ENCODE results near the gene TSC1. TPM values are rescaled to one million over a fixed set of nuclear protein-coding genes. Genes with fewer than 3 reads are reported as not detected.

The TSC1 gene
- polyA plus RNA-seq, 2 of the 4 experiments (the other 2 are of a cell fraction), result 15.2 to 37.9 TPM

- TF ChIP-seq EHMT2 (IDR thresholded peaks at IDR 0.05; ENCODE audit: low read depth), result no peak
Measured at GRCh38 chr9:132881826-132882225, 62.6 kb downstream of the TSC1 start (continued).

DNA sequence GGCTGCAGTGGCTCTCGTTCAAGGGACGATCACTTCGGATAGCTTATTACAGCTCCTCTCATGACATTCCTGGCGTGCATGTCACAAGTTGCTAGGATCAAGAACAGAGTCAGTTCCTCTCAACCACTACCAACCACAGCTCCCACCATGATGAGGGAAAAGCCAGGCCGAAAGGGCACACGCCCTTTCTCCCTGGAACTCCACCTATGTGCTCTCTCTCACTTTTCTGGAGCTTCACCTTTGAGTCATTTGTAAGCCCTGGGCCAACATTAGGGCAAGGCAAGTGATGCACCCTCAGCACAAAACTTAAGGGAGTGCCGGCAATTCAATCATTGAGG lies 64.1 kb downstream of the TSC1 start:
- no peak for DNase-seq (ENCODE audit: low read depth in 1 of 2, low spot score in 1 of 2)
- TF ChIP-seq PBX3 (IDR thresholded peaks at IDR 0.05), result no peak
- TF ChIP-seq ZC3H11A (IDR thresholded peaks at IDR 0.05), result no peak
- no peak for TF ChIP-seq CBX8 (IDR thresholded peaks at IDR 0.05)
- TF ChIP-seq MYC (IDR thresholded peaks at IDR 0.05; ENCODE audit: borderline replicate concordance, low read length), result no peak
- TF ChIP-seq RARB (CRISPR knock-in tag; IDR thresholded peaks at IDR 0.05), result no peak
- TF ChIP-seq CHD4 (IDR thresholded peaks at IDR 0.05; ENCODE audit: borderline replicate concordance), result no peak
- TF ChIP-seq NPAS2 (CRISPR knock-in tag; IDR thresholded peaks at IDR 0.05; ENCODE audit: borderline replicate concordance), result no peak
- TF ChIP-seq HDAC2 (IDR thresholded peaks at IDR 0.05), result no peak
- no peak for TF ChIP-seq RAD21 (conservative IDR thresholded peaks at IDR 0.05 in 1 of 2, IDR thresholded peaks at IDR 0.05 in 1 of 2)
- TF ChIP-seq ZSCAN20 (CRISPR knock-in tag; IDR thresholded peaks at IDR 0.05), result no peak
- no peak for TF ChIP-seq MAFK (IDR thresholded peaks at IDR 0.05; ENCODE audit: partially characterized antibody)
- TF ChIP-seq RFX5 (IDR thresholded peaks at IDR 0.05), result no peak
- TF ChIP-seq SMC3 (IDR thresholded peaks at IDR 0.05), result no peak
- no peak for ATAC-seq
- no peak overlapping the region for H3K4me3 ChIP-seq
- peaks cover 8% of the 10 kb centered on the region; the same call in 1 of the 3 replicates for H3K4me1 ChIP-seq
- CTCF ChIA-PET, result interaction anchor here (2.7 kb wide), 1 partner anchor 22 kb away, joined by 18 read pairs; no protein-coding TSS in a partner anchor
- FAIRE-seq, result no peak
- WGBS (ENCODE audit: missing lambda C conversion rate), result 87% methylated on average over 7 of the region's 7 CpGs
- POLR2A ChIA-PET, result no interaction called here
- no peak overlapping the region for H3K27ac ChIP-seq
- no peak overlapping the region for H3K4me2 ChIP-seq
- H3K9me3 ChIP-seq, result no peaks in the 10 kb centered on the region

DNA sequence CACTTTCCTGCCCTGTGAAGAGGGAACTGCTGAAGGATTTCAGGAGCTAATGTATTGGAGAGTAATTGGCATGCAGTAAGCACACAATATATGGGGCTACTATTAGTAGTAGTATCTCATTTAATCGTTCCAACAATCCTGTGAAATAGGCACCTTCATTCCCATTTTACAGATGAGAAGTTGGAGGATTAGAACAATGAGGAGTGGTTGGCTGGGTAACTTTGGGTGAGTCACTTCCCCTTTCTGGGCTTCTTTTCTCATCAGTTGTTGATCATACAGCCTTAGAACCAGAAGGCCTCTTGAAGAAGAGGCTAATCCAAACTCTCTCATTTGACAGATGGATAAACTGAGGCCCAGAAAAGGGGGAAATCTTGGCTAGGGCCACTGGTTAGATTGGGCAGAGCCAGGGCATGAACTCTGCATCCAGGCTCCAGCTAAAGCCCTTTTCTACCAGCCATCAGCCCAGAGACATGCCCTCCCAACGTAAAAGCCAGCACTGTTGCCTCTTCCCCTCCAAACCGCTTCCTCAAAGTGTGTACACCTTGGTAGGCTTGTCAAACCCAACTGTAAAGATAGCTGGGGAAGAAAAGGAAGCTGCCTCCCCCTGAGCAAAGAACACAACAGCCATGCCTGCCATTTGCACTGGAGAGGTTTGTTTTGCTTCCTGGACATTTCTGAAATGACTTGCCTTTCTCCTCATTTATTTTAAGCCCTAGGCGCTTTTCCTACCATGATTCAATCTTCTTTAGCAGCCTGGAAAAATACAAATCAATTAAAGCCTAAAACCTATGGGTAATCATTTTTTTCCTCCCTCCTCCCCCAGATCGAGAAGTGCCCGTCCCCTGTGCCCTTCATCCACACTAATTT lies 64.7 kb downstream of the TSC1 start:
- Histone ChIP-seq H3K4me3 (no peak overlapping the region; the same call in 2 of the 3 replicates), H3K4me1 (peaks cover 8% of the 10 kb centered on the region; the same call in 1 of the 3 replicates), H3K4me2 (peak overlapping the region; percentile 97; the same call in 2 of the 3 replicates), H3K27ac (no peak overlapping the region), H3K9me3 (no peaks in the 10 kb centered on the region)
- DNase-seq (ENCODE audit: low read depth in 1 of 2, low spot score in 1 of 2) (no peak), FAIRE-seq (no peak), ATAC-seq (no peak)
- POLR2A ChIA-PET, result no interaction called here
- WGBS (ENCODE audit: missing lambda C conversion rate), result 90% methylated on average over 6 of the region's 6 CpGs
- CTCF ChIA-PET, result interaction anchor here (0.6 to 2.7 kb wide), 2 partner anchors 22 to 142 kb away, joined by 3 to 18 read pairs; no protein-coding TSS in a partner anchor
- no peak for TF ChIP-seq ELK1 (IDR thresholded peaks at IDR 0.05; ENCODE audit: low read depth, low read length)
- no peak for TF ChIP-seq HEYL (CRISPR knock-in tag; IDR thresholded peaks at IDR 0.05)
- TF ChIP-seq BHLHE40 (IDR thresholded peaks at IDR 0.05; ENCODE audit: low read depth, low read length), result no peak
- TF ChIP-seq HDAC2 (IDR thresholded peaks at IDR 0.05), result peak; percentile 61; the same call in 1 of the 2 replicates
- TF ChIP-seq KDM1A (IDR thresholded peaks at IDR 0.05; ENCODE audit: low read depth), result peak; percentile 69
- no peak for TF ChIP-seq RFX5 (IDR thresholded peaks at IDR 0.05)
- TF ChIP-seq EHMT2 (IDR thresholded peaks at IDR 0.05; ENCODE audit: low read depth), result no peak
- TF ChIP-seq HES2 (IDR thresholded peaks at IDR 0.05), result no peak
- TF ChIP-seq FOXS1 (CRISPR knock-in tag; IDR thresholded peaks at IDR 0.05), result no peak
- TF ChIP-seq MAZ (IDR thresholded peaks at IDR 0.05; ENCODE audit: borderline replicate concordance, low read depth, low read length), result no peak
- no peak for TF ChIP-seq MAFK (IDR thresholded peaks at IDR 0.05; ENCODE audit: partially characterized antibody)
